Measurements from ENCODE around the gene COMMD3. TPM values are rescaled to one million over a fixed set of nuclear protein-coding genes. Genes with fewer than 3 reads are reported as not detected.

Gene COMMD3
- 44.8 TPM for total RNA-seq
- long read RNA-seq, transcript COMMD3-201 (8 exons, 1,342 nt) = major isoform, 25 of 39 reads
- long read RNA-seq, partial matches to known transcripts = 4 of 39 reads
- long read RNA-seq, other reads (novel, unspliced or antisense) = 8 of 39 reads

DNA sequence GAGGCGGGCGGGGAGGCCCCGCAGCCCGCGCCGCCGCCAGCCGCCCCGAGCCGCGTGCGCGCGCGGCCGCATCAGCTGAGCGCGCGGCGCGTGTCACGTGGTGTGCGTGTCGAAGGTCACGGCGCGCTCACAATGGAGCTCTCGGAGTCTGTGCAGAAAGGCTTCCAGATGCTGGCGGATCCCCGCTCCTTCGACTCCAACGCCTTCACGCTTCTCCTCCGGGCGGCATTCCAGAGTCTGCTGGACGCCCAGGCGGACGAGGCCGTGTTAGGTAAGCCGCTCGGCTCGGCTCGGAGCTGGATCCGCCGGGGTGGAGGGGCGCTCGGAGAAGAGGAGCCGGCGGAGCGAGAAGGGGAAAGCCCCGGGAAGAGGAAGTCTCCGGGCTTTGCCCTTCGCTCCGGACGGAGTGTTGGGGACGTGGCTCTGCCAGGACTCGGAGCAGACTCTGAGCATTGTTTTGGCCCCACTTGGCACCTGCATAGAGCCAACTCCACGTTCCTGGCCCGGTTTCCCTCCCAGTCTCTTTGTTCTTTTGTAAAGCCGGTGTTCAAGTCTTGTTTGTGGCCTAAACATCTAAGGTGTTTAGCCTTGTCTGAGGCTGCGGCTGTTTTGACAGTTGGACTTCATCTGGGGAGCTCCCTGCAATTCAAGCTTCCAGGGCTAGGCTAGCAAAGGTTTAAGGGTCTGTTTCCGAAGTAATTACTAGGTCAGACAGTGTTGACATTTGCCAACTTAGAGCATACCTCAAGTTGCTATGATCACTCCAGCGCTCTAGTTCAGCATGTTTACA is at the start of gene COMMD3:
Gene COMMD3 (plus strand): TSS at position 103 of the 790 bp plus-strand sequence. CDS start 30 bp downstream, at position 133.
- peaks cover 27% of the 10 kb centered on the region for H3K4me1 ChIP-seq
- no peaks in the 10 kb centered on the region for H3K27me3 ChIP-seq
- TF ChIP-seq, protein P1, sequence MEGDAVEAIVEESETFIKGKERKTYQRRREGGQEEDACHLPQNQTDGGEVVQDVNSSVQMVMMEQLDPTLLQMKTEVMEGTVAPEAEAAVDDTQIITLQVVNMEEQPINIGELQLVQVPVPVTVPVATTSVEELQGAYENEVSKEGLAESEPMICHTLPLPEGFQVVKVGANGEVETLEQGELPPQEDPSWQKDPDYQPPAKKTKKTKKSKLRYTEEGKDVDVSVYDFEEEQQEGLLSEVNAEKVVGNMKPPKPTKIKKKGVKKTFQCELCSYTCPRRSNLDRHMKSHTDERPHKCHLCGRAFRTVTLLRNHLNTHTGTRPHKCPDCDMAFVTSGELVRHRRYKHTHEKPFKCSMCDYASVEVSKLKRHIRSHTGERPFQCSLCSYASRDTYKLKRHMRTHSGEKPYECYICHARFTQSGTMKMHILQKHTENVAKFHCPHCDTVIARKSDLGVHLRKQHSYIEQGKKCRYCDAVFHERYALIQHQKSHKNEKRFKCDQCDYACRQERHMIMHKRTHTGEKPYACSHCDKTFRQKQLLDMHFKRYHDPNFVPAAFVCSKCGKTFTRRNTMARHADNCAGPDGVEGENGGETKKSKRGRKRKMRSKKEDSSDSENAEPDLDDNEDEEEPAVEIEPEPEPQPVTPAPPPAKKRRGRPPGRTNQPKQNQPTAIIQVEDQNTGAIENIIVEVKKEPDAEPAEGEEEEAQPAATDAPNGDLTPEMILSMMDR (IDR thresholded peaks at IDR 0.05) = no peak
- peak; percentile 94 for DNase-seq
- peak within 1 kb of the TSS; percentile 91 for H3K4me3 ChIP-seq
- H3K36me3 ChIP-seq = no peaks in the 10 kb centered on the region
- peak within 1 kb of the TSS; percentile 95 for H3K27ac ChIP-seq
- no peaks in the 10 kb centered on the region for H3K9me3 ChIP-seq
- intact Hi-C loops (cut with DNase I) = no loop called here
- peak; percentile 91 for ATAC-seq

GRCh38 chr10:22268503-22268902 is 47.7 kb upstream of the COMMD3 start:
- Histone ChIP-seq H3K27me3 (no peaks in the 10 kb centered on the region), H3K36me3 (no peaks in the 10 kb centered on the region), H3K27ac (no peak overlapping the region), H3K9me3 (no peaks in the 10 kb centered on the region), H3K4me3 (no peak overlapping the region), H3K4me1 (no peaks in the 10 kb centered on the region)
- TF ChIP-seq, protein P1 (IDR thresholded peaks at IDR 0.05) = no peak
- intact Hi-C loops (cut with DNase I) = no loop called here
- DNase-seq = no peak
- no peak for ATAC-seq

- no peaks in the 10 kb centered on the region for H3K27me3 ChIP-seq
- ATAC-seq (no peak), DNase-seq (no peak)
- H3K9me3 ChIP-seq = no peaks in the 10 kb centered on the region
- H3K4me1 ChIP-seq = no peaks in the 10 kb centered on the region
- no peaks in the 10 kb centered on the region for H3K36me3 ChIP-seq
- TF ChIP-seq, protein P1 (IDR thresholded peaks at IDR 0.05) = no peak
- H3K4me3 ChIP-seq = no peak overlapping the region
- intact Hi-C loops (cut with DNase I) = no loop called here
- no peak overlapping the region for H3K27ac ChIP-seq
These were observed 44.4 kb upstream of the COMMD3 start for GRCh38 chr10:22271786-22272185.

- Histone ChIP-seq H3K36me3 (no peaks in the 10 kb centered on the region), H3K4me1 (no peaks in the 10 kb centered on the region), H3K27ac (no peak overlapping the region), H3K27me3 (peaks cover 14% of the 10 kb centered on the region), H3K4me3 (no peak overlapping the region), H3K9me3 (no peaks in the 10 kb centered on the region)
- intact Hi-C loops (cut with DNase I) = no loop called here
- DNase-seq (no peak), ATAC-seq (no peak)
- TF ChIP-seq, protein P1 (IDR thresholded peaks at IDR 0.05) = no peak
These were observed 37.8 kb upstream of the COMMD3 start for GRCh38 chr10:22278441-22278782.

DNA sequence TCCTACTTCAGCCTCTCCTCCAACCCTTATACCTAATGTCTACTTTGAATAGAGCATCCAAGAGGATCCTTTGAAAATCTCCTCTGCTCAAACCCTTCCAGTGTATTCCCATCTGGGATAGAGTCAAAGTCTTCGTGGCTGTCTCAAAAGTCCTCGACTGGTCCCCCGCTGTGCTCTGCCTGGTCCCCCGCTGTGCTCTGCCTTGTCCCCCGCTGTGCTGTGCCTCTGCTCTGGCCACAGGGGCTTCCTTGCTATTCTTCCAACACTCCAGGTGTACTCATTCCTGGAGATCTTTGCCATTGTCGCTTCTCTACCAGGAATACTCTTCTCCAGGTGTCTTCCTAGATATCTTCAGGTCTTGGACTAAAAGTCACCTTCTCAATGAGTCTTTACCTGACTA is 36.1 kb upstream of the COMMD3 start:
- ATAC-seq (no peak), DNase-seq (no peak)
- intact Hi-C loops (cut with DNase I) = no loop called here
- Histone ChIP-seq H3K9me3 (no peaks in the 10 kb centered on the region), H3K27me3 (peaks cover 14% of the 10 kb centered on the region), H3K4me3 (no peak overlapping the region), H3K27ac (no peak overlapping the region), H3K4me1 (no peaks in the 10 kb centered on the region), H3K36me3 (no peaks in the 10 kb centered on the region)
- TF ChIP-seq, protein P1 (IDR thresholded peaks at IDR 0.05) = no peak

All from upper lobe of right lung (tissue), 1 donor.